K562 (cell line): ENCODE results near the gene PPRC1. TPM values are rescaled to one million over a fixed set of nuclear protein-coding genes. Genes with fewer than 3 reads are reported as not detected.
A peak's percentile ranks its signal among the peaks of the same experiment; 100 is the strongest.

ENCODE experiments used
- BRF2 ChIP-seq: IDR thresholded peaks from 3 replicates; pipeline ENCODE4 v1.6.1; 2011; ENCODE audit warnings: borderline replicate concordance, mild to moderate bottlenecking; ENCODE audit not compliant: insufficient read length, insufficient read depth
- CBX3 ChIP-seq, 2 experiments: IDR thresholded peaks; 1 replicate in 1 of 2; 2 replicates in 1 of 2; pipeline ENCODE4 v1.6.1; 2012; ENCODE audit warnings: inconsistent platforms in 2 of 2, low read length in 2 of 2, borderline replicate concordance in 1 of 2, control low read depth in 1 of 2
- GMEB1 ChIP-seq: fragments of 250-450 bp; sonication (Bioruptor Pico); IDR thresholded peaks from 2 replicates; pipeline ENCODE4 v1.4.0; 2020; ENCODE audit warnings: mild to moderate bottlenecking
- LCOR ChIP-seq: sonication (generic); formaldehyde crosslinking; IDR thresholded peaks from 2 replicates; pipeline ENCODE4 v1.8.0; 2022; ENCODE audit warnings: mild to moderate bottlenecking, missing genetic modification reagents
- MBD2 ChIP-seq: sonication (generic); IDR thresholded peaks from 2 replicates; pipeline ENCODE4 v1.6.1; 2016; ENCODE audit warnings: low read depth, borderline replicate concordance
- NCOA2 ChIP-seq, 2 experiments: fragments of 450-650 bp; IDR thresholded peaks; 2 replicates each; pipeline ENCODE4 v1.6.1; 2018; ENCODE audit warnings: mild to moderate bottlenecking in 2 of 2, moderate library complexity in 1 of 2; ENCODE audit not compliant: partially characterized antibody in 2 of 2
- POLR2AphosphoS5 ChIP-seq: IDR thresholded peaks from 2 replicates; pipeline ENCODE4 v1.6.1; 2011; ENCODE audit warnings: mild to moderate bottlenecking, low read depth, low read length, moderate library complexity; ENCODE audit not compliant: control insufficient read depth, insufficient read depth
- PRDM10 ChIP-seq: fragments of 450-650 bp; IDR thresholded peaks from 2 replicates; pipeline ENCODE4 v1.6.1; 2018; ENCODE audit not compliant: partially characterized antibody
- PRMT5 ChIP-seq: sonication (generic); formaldehyde crosslinking; IDR thresholded peaks from 2 replicates; pipeline ENCODE4 v1.5.0; 2020; ENCODE audit warnings: missing genetic modification reagents
- STAT5A ChIP-seq: IDR thresholded peaks from 2 replicates; pipeline ENCODE4 v1.6.1; 2012; ENCODE audit warnings: low read length, inconsistent platforms, borderline replicate concordance
- SUPT5H ChIP-seq: fragments of 450-650 bp; IDR thresholded peaks from 2 replicates; pipeline ENCODE4 v1.6.1; 2016
- ZBED1 ChIP-seq: IDR thresholded peaks from 2 replicates; pipeline ENCODE4 v1.6.1; 2014
- ZNF239 ChIP-seq: fragments of 250-450 bp; sonication (Bioruptor Pico); IDR thresholded peaks from 2 replicates; pipeline ENCODE4 v1.4.0; 2020; ENCODE audit warnings: mild to moderate bottlenecking
- ZSCAN29 ChIP-seq: fragments of 450-650 bp; IDR thresholded peaks from 2 replicates; pipeline ENCODE4 v1.6.1; 2017
- polyA plus RNA-seq, 8 experiments: library from polyadenylated mRNA; depleted of rRNA in 4 of 8; stranded (reverse) in 5 of 8; unstranded in 3 of 8; fragments of >200 nt; fragmentation: Nextera tagmentation in 2 of 8; fragmentation: Illumina TruSeq in 1 of 8; extraction: Ambion mirVana in 2 of 8; extraction: Trizol in 1 of 8; gene quantifications; 2 replicates each; pipeline versions ENCODE4 v1.2.1 to v1.2.3, GENCODE V29; 2011 to 2014; ENCODE audit warnings: inconsistent platforms in 1 of 8, missing spikeins in 1 of 8
- total RNA-seq, 7 experiments: library from RNA; depleted of rRNA in 6 of 7; stranded (reverse); fragments of >200 nt in 6 of 7; fragmentation: Illumina TruSeq in 2 of 7; extraction: Trizol in 2 of 7; gene quantifications; 2 replicates each; pipeline versions ENCODE4 v1.2.1 to v1.2.3, GENCODE V29; 2011 to 2021; ENCODE audit warnings: low replicate concordance in 1 of 7
- TF ChIP-seq, protein P1 (sequence below): sonication (generic); formaldehyde crosslinking; IDR thresholded peaks from 2 replicates; pipeline ENCODE4 v1.8.0; 2022; ENCODE audit warnings: mild to moderate bottlenecking, missing genetic modification reagents, borderline replicate concordance

The PPRC1 gene
- total and polyA plus RNA-seq, 9 of the 15 experiments (the other 6 are each of a cell fraction or from before 2014, with no cell fraction given), result 8.5 to 47.1 (median 16.2) TPM

- TF ChIP-seq CBX3 (IDR thresholded peaks at IDR 0.05; ENCODE audit: borderline replicate concordance in 1 of 2, low read length in 2 of 2) (no peak), NCOA2 (IDR thresholded peaks at IDR 0.05; ENCODE audit: partially characterized antibody in 2 of 2) (no peak), PRDM10 (no peak), ZNF239 (no peak), LCOR (peak; percentile 16), BRF2 (no peak), STAT5A (no peak), MBD2 (no peak), ZSCAN29 (no peak), POLR2AphosphoS5 (0 out of 2 replicates have a peak, but pooled peaks have one; percentile 7), GMEB1 (CRISPR knock-in tag) (no peak), SUPT5H (peak; percentile 27; the same call in 1 of the 2 replicates), PRMT5 (CRISPR knock-in tag) (no peak), ZBED1 (no peak)
- TF ChIP-seq, protein P1, sequence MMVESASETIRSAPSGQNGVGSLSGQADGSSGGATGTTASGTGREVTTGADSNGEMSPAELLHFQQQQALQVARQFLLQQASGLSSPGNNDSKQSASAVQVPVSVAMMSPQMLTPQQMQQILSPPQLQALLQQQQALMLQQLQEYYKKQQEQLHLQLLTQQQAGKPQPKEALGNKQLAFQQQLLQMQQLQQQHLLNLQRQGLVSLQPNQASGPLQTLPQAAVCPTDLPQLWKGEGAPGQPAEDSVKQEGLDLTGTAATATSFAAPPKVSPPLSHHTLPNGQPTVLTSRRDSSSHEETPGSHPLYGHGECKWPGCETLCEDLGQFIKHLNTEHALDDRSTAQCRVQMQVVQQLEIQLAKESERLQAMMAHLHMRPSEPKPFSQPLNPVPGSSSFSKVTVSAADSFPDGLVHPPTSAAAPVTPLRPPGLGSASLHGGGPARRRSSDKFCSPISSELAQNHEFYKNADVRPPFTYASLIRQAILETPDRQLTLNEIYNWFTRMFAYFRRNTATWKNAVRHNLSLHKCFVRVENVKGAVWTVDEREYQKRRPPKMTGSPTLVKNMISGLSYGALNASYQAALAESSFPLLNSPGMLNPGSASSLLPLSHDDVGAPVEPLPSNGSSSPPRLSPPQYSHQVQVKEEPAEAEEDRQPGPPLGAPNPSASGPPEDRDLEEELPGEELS (CRISPR knock-in tag), result no peak
Measured at GRCh38 chr10:102133373-102134195, 744 bp downstream of the PPRC1 start (continued).
